ENCODE data around the gene TSLP.

TSLP gene

GRCh38 chr5:111099058-111099778 lies 27.7 kb downstream of the TSLP start:
- no peak for DNase-seq

GRCh38 chr5:111106320-111106948 lies 34.9 kb downstream of the TSLP start:
- DNase-seq, result no peak

- DNase-seq, result no peak
Measured at GRCh38 chr5:111107371-111107770, 35.9 kb downstream of the TSLP start.

GRCh38 chr5:111111956-111112355 lies 40.4 kb downstream of the TSLP start:
- DNase-seq, result no peak

- no peak for DNase-seq
Measured at GRCh38 chr5:111113678-111114077, 42.2 kb downstream of the TSLP start.

GRCh38 chr5:111115229-111115628 lies 43.7 kb downstream of the TSLP start:
- DNase-seq, result no peak

GRCh38 chr5:111116550-111116949 lies 45.0 kb downstream of the TSLP start:
- no peak for DNase-seq

- DNase-seq, result no peak
Measured at GRCh38 chr5:111117136-111117535, 45.6 kb downstream of the TSLP start.

GRCh38 chr5:111119221-111119620 lies 47.7 kb downstream of the TSLP start:
- DNase-seq, result no peak

- no peak for DNase-seq
Measured at GRCh38 chr5:111119856-111120255, 48.3 kb downstream of the TSLP start.

- DNase-seq, result no peak
Measured at GRCh38 chr5:111120911-111121310, 49.4 kb downstream of the TSLP start.

- no peak for DNase-seq
Measured at GRCh38 chr5:111121926-111122325, 50.4 kb downstream of the TSLP start.

GRCh38 chr5:111122398-111122797 lies 50.9 kb downstream of the TSLP start:
- no peak for DNase-seq

- no peak for DNase-seq
Measured at GRCh38 chr5:111124793-111125192, 53.3 kb downstream of the TSLP start.

GRCh38 chr5:111126896-111127295 lies 55.4 kb downstream of the TSLP start:
- DNase-seq, result no peak

Measured in effector CD4-positive, alpha-beta T cell (primary cell).